HepG2 (cell line): Measurements from ENCODE around the gene TEX19. TPM values are rescaled to one million over a fixed set of nuclear protein-coding genes. Genes with fewer than 3 reads are reported as not detected.

Experiments
- ARHGAP35 ChIP-seq: sonication (generic); formaldehyde crosslinking; IDR thresholded peaks from 2 replicates; pipeline ENCODE4 v1.9.0; 2022; ENCODE audit warnings: mild to moderate bottlenecking, inconsistent platforms, moderate library complexity, missing genetic modification reagents, borderline replicate concordance
- ATF1 ChIP-seq: IDR thresholded peaks from 2 replicates; pipeline ENCODE4 v1.6.1; 2016; ENCODE audit warnings: mild to moderate bottlenecking, control low read depth
- ELF3 ChIP-seq: IDR thresholded peaks from 2 replicates; pipeline ENCODE4 v1.6.1; 2016; ENCODE audit warnings: missing genetic modification reagents, missing compliant biosample characterization
- ETV6 ChIP-seq: sonication (generic); formaldehyde crosslinking; conservative IDR thresholded peaks from 2 replicates; pipeline ENCODE4 v1.4.0; 2020; ENCODE audit warnings: missing genetic modification reagents
- FOXK2 ChIP-seq: fragments of 450-650 bp; IDR thresholded peaks from 2 replicates; pipeline ENCODE4 v1.6.1; 2016
- GFI1 ChIP-seq: sonication (generic); formaldehyde crosslinking; IDR thresholded peaks from 2 replicates; pipeline ENCODE4 v1.5.0; 2020; ENCODE audit warnings: missing genetic modification reagents, mild to moderate bottlenecking, borderline replicate concordance
- HNF4G ChIP-seq, 2 experiments: sonication (generic) in 1 of 2; formaldehyde crosslinking in 1 of 2; IDR thresholded peaks; 2 replicates each; pipeline versions ENCODE4 v1.4.0 to v1.6.1; 2011 to 2020; ENCODE audit warnings: borderline replicate concordance in 2 of 2, low read depth in 2 of 2, mild to moderate bottlenecking in 2 of 2, low read length in 1 of 2, missing genetic modification reagents in 1 of 2, moderate library complexity in 1 of 2
- KAT7 ChIP-seq: IDR thresholded peaks from 2 replicates; pipeline ENCODE4 v1.6.1; 2018; ENCODE audit warnings: borderline replicate concordance, missing compliant biosample characterization
- POLR2AphosphoS2 ChIP-seq: IDR thresholded peaks from 2 replicates; pipeline ENCODE4 v1.6.1; 2011; ENCODE audit warnings: low read depth, low read length, improper control_type of control experiment
- RBM22 ChIP-seq: fragments of 200-400 bp; formaldehyde crosslinking; optimal IDR thresholded peaks from 2 replicates; pipeline ENCODE3; 2017; ENCODE audit warnings: mild to moderate bottlenecking, low read length, moderate library complexity
- U2AF1 ChIP-seq: fragments of 200-400 bp; formaldehyde crosslinking; optimal IDR thresholded peaks from 2 replicates; pipeline ENCODE3; 2017; ENCODE audit warnings: mild to moderate bottlenecking, low read depth, low read length
- ZBTB20 ChIP-seq: sonication (generic); formaldehyde crosslinking; IDR thresholded peaks from 2 replicates; pipeline ENCODE4 v1.8.1; 2023; ENCODE audit warnings: missing genetic modification reagents, low read depth, mild to moderate bottlenecking, borderline replicate concordance
- ZKSCAN8 ChIP-seq: IDR thresholded peaks from 2 replicates; pipeline ENCODE4 v1.6.1; 2016; ENCODE audit warnings: borderline replicate concordance, missing genetic modification reagents, missing compliant biosample characterization
- ZNF724P ChIP-seq: sonication (generic); formaldehyde crosslinking; IDR thresholded peaks from 2 replicates; pipeline ENCODE4 v1.8.0; 2022; ENCODE audit warnings: missing genetic modification reagents, borderline replicate concordance
- polyA plus RNA-seq, 8 experiments: library from polyadenylated mRNA; depleted of rRNA in 3 of 8; stranded (reverse) in 7 of 8; unstranded in 1 of 8; fragments of >200 nt; fragmentation: Illumina TruSeq in 4 of 8; extraction: Trizol in 4 of 8; gene quantifications; 2 replicates each; pipeline versions ENCODE4 v1.2.1 to v1.2.3, GENCODE V29; 2011 to 2016; ENCODE audit warnings: low read depth in 4 of 8, missing spikeins in 1 of 8, mixed read lengths in 1 of 8; ENCODE audit not compliant: insufficient read depth in 1 of 8
- total RNA-seq, 5 experiments: library from RNA; depleted of rRNA; stranded (reverse); fragments of >200 nt; fragmentation: Illumina TruSeq; extraction: Trizol; gene quantifications; 2 replicates each; pipeline ENCODE4 v1.2.3, GENCODE V29; 2016; ENCODE audit warnings: low read depth in 1 of 5
- TF ChIP-seq, protein P1 (sequence below): sonication (generic); formaldehyde crosslinking; IDR thresholded peaks from 2 replicates; pipeline ENCODE4 v1.4.0; 2020; ENCODE audit warnings: missing genetic modification reagents, borderline replicate concordance
- TF ChIP-seq, protein P2 (sequence below): sonication (generic); formaldehyde crosslinking; IDR thresholded peaks from 2 replicates; pipeline ENCODE4 v1.8.1; 2023; ENCODE audit warnings: mild to moderate bottlenecking, missing genetic modification reagents
- TF ChIP-seq, protein P3 (sequence below): sonication (generic); formaldehyde crosslinking; conservative IDR thresholded peaks from 2 replicates; pipeline ENCODE4 v1.4.0; 2020; ENCODE audit warnings: mild to moderate bottlenecking, missing genetic modification reagents, moderate library complexity
- TF ChIP-seq, protein P4 (sequence below): fragments of 450-650 bp; IDR thresholded peaks from 2 replicates; pipeline ENCODE4 v1.6.1; 2016

The TEX19 gene
- total and polyA plus RNA-seq, 2 of the 13 experiments (the other 11 are each of a cell fraction or from before 2014, with no cell fraction given), result 1.3 to 6.0 TPM

DNA sequence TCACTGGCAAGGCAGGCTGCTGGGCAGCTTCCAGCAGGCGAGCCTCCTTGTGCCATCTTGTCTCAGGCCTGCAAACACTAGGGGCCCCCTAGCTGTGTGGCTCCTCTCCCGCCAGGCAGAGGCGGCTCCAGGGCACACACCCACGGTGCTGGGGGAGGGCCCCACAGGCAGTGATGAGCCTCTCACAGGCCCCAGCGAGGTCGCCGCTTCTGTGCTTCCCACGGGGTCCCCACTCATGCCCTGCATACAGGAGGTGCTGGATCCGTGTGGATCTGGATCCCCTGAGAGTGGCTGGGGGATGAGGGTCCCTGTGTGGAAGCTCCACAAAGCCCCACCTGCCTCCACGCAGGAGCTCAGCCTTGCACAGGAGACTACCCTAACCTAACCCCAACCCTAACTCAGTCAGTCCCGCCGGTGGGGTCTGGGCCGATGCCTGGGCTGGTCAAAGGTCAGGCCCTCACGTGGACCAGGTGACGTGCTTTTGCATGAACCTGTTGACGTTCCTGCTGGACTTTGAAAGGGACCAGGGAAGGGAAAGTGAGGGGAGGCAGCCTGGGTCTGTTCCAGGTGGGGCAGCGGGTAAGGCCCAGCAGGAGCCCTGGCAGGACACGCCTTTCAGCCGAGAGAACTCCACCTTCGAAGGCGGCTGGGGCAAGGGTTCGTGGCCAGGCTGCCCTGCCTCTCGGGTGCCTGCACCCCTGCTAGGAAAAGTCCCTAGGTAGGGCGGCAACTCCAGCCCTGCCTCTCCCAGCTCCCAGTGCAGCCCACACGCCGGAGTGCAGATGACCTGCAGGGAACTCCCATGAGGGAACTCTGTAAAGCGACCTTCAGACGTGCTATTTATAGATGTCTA is 30.7 kb upstream of the TEX19 start (continued):
- peak; percentile 99 for TF ChIP-seq HNF4G (IDR thresholded peaks at IDR 0.05; ENCODE audit: borderline replicate concordance, low read depth, low read length)
- TF ChIP-seq HNF4G (CRISPR knock-in tag; IDR thresholded peaks at IDR 0.05; ENCODE audit: borderline replicate concordance, low read depth), result peak; percentile 99
- TF ChIP-seq ZKSCAN8 (CRISPR knock-in tag), result peak; percentile 87
- TF ChIP-seq, protein P1, sequence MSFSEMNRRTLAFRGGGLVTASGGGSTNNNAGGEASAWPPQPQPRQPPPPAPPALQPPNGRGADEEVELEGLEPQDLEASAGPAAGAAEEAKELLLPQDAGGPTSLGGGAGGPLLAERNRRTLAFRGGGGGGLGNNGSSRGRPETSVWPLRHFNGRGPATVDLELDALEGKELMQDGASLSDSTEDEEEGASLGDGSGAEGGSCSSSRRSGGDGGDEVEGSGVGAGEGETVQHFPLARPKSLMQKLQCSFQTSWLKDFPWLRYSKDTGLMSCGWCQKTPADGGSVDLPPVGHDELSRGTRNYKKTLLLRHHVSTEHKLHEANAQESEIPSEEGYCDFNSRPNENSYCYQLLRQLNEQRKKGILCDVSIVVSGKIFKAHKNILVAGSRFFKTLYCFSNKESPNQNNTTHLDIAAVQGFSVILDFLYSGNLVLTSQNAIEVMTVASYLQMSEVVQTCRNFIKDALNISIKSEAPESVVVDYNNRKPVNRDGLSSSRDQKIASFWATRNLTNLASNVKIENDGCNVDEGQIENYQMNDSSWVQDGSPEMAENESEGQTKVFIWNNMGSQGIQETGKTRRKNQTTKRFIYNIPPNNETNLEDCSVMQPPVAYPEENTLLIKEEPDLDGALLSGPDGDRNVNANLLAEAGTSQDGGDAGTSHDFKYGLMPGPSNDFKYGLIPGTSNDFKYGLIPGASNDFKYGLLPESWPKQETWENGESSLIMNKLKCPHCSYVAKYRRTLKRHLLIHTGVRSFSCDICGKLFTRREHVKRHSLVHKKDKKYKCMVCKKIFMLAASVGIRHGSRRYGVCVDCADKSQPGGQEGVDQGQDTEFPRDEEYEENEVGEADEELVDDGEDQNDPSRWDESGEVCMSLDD, result no peak
- peak; percentile 86; the same call in 1 of the 2 replicates for TF ChIP-seq ZBTB20 (CRISPR knock-in tag)
- no peak for TF ChIP-seq ETV6 (CRISPR knock-in tag)
- peak; percentile 73 for TF ChIP-seq U2AF1
- peak; percentile 83; the same call in 1 of the 2 replicates for TF ChIP-seq KAT7 (CRISPR knock-in tag)
- TF ChIP-seq FOXK2, result peak; percentile 83
- TF ChIP-seq, protein P2, sequence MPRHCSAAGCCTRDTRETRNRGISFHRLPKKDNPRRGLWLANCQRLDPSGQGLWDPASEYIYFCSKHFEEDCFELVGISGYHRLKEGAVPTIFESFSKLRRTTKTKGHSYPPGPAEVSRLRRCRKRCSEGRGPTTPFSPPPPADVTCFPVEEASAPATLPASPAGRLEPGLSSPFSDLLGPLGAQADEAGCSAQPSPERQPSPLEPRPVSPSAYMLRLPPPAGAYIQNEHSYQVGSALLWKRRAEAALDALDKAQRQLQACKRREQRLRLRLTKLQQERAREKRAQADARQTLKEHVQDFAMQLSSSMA, result peak; percentile 92; the same call in 1 of the 2 replicates
- peak; percentile 80 for TF ChIP-seq ELF3 (CRISPR knock-in tag)
- TF ChIP-seq, protein P3, sequence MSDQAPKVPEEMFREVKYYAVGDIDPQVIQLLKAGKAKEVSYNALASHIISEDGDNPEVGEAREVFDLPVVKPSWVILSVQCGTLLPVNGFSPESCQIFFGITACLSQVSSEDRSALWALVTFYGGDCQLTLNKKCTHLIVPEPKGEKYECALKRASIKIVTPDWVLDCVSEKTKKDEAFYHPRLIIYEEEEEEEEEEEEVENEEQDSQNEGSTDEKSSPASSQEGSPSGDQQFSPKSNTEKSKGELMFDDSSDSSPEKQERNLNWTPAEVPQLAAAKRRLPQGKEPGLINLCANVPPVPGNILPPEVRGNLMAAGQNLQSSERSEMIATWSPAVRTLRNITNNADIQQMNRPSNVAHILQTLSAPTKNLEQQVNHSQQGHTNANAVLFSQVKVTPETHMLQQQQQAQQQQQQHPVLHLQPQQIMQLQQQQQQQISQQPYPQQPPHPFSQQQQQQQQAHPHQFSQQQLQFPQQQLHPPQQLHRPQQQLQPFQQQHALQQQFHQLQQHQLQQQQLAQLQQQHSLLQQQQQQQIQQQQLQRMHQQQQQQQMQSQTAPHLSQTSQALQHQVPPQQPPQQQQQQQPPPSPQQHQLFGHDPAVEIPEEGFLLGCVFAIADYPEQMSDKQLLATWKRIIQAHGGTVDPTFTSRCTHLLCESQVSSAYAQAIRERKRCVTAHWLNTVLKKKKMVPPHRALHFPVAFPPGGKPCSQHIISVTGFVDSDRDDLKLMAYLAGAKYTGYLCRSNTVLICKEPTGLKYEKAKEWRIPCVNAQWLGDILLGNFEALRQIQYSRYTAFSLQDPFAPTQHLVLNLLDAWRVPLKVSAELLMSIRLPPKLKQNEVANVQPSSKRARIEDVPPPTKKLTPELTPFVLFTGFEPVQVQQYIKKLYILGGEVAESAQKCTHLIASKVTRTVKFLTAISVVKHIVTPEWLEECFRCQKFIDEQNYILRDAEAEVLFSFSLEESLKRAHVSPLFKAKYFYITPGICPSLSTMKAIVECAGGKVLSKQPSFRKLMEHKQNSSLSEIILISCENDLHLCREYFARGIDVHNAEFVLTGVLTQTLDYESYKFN (CRISPR knock-in tag), result peak; percentile 98
- TF ChIP-seq GFI1 (CRISPR knock-in tag), result 0 out of 2 replicates have a peak, but pooled peaks have one; percentile 54
- peak; percentile 55 for TF ChIP-seq ARHGAP35
- TF ChIP-seq ATF1 (CRISPR knock-in tag), result no peak
- TF ChIP-seq, protein P4, sequence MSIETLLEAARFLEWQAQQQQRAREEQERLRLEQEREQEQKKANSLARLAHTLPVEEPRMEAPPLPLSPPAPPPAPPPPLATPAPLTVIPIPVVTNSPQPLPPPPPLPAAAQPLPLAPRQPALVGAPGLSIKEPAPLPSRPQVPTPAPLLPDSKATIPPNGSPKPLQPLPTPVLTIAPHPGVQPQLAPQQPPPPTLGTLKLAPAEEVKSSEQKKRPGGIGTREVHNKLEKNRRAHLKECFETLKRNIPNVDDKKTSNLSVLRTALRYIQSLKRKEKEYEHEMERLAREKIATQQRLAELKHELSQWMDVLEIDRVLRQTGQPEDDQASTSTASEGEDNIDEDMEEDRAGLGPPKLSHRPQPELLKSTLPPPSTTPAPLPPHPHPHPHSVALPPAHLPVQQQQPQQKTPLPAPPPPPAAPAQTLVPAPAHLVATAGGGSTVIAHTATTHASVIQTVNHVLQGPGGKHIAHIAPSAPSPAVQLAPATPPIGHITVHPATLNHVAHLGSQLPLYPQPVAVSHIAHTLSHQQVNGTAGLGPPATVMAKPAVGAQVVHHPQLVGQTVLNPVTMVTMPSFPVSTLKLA, result peak; percentile 88
- TF ChIP-seq POLR2AphosphoS2, result peak; percentile 43; the same call in 1 of the 2 replicates
- TF ChIP-seq ZNF724P (CRISPR knock-in tag), result peak; percentile 95
- TF ChIP-seq RBM22, result peak; percentile 40
